ENCODE measurements around the gene SYNRG.

Gene SYNRG

GRCh38 chr17:37567538-37567937, 41.7 kb downstream of the SYNRG start:
- Histone ChIP-seq H3K27me3 (replicated peaks) (no peaks in the 10 kb centered on the region), H3K27ac (no peak overlapping the region), H3K4me3 (ENCODE audit: low read depth, low read length) (no peak overlapping the region), H3K36me3 (replicated peaks) (peaks cover 21% of the 10 kb centered on the region)
- in situ Hi-C loops (cut with HindIII; ENCODE audit: low pct_ligation_motif_present, low sequenced_read_pairs), result no loop called here
- DNase-seq, result no peak
- no peak for TF ChIP-seq CTCF (IDR thresholded peaks at IDR 0.05; ENCODE audit: low read depth, low read length, missing control alignments)

- Histone ChIP-seq H3K27ac (no peak overlapping the region), H3K36me3 (replicated peaks) (peaks cover 21% of the 10 kb centered on the region), H3K4me3 (ENCODE audit: low read depth, low read length) (no peak overlapping the region), H3K27me3 (replicated peaks) (no peaks in the 10 kb centered on the region)
- DNase-seq, result no peak
- in situ Hi-C loops (cut with HindIII; ENCODE audit: low pct_ligation_motif_present, low sequenced_read_pairs), result no loop called here
- TF ChIP-seq CTCF (IDR thresholded peaks at IDR 0.05; ENCODE audit: low read depth, low read length, missing control alignments), result no peak
Observed at GRCh38 chr17:37567137-37567536, 42.1 kb downstream of the SYNRG start.

GRCh38 chr17:37564252-37564651, 45.0 kb downstream of the SYNRG start:
- H3K4me3 ChIP-seq (ENCODE audit: low read depth, low read length), result no peak overlapping the region
- in situ Hi-C loops (cut with HindIII; ENCODE audit: low pct_ligation_motif_present, low sequenced_read_pairs), result no loop called here
- H3K27me3 ChIP-seq (replicated peaks), result no peaks in the 10 kb centered on the region
- peaks cover 21% of the 10 kb centered on the region for H3K36me3 ChIP-seq (replicated peaks)
- no peak for TF ChIP-seq CTCF (IDR thresholded peaks at IDR 0.05; ENCODE audit: low read depth, low read length, missing control alignments)
- H3K27ac ChIP-seq, result no peak overlapping the region
- DNase-seq, result no peak

GRCh38 chr17:37562016-37562745, 47.0 kb downstream of the SYNRG start:
- Histone ChIP-seq H3K27ac (no peak overlapping the region), H3K4me3 (ENCODE audit: low read depth, low read length) (no peak overlapping the region), H3K27me3 (replicated peaks) (no peaks in the 10 kb centered on the region), H3K36me3 (replicated peaks) (peaks cover 18% of the 10 kb centered on the region)
- DNase-seq, result no peak
- no peak for TF ChIP-seq CTCF (IDR thresholded peaks at IDR 0.05; ENCODE audit: low read depth, low read length, missing control alignments)
- in situ Hi-C loops (cut with HindIII; ENCODE audit: low pct_ligation_motif_present, low sequenced_read_pairs), result no loop called here

- in situ Hi-C loops (cut with HindIII; ENCODE audit: low pct_ligation_motif_present, low sequenced_read_pairs), result no loop called here
- no peak for TF ChIP-seq CTCF (IDR thresholded peaks at IDR 0.05; ENCODE audit: low read depth, low read length, missing control alignments)
- DNase-seq, result no peak
- H3K27me3 ChIP-seq (replicated peaks), result no peaks in the 10 kb centered on the region
- H3K4me3 ChIP-seq (ENCODE audit: low read depth, low read length), result no peak overlapping the region
- H3K36me3 ChIP-seq (replicated peaks), result peaks cover 22% of the 10 kb centered on the region
- H3K27ac ChIP-seq, result no peak overlapping the region
Observed at GRCh38 chr17:37558299-37558698, 50.9 kb downstream of the SYNRG start.

GRCh38 chr17:37557482-37557881, 51.7 kb downstream of the SYNRG start:
- Histone ChIP-seq H3K27me3 (replicated peaks) (no peaks in the 10 kb centered on the region), H3K27ac (no peak overlapping the region), H3K4me3 (ENCODE audit: low read depth, low read length) (no peak overlapping the region), H3K36me3 (replicated peaks) (peaks cover 27% of the 10 kb centered on the region)
- no peak for DNase-seq
- in situ Hi-C loops (cut with HindIII; ENCODE audit: low pct_ligation_motif_present, low sequenced_read_pairs), result no loop called here
- TF ChIP-seq CTCF (IDR thresholded peaks at IDR 0.05; ENCODE audit: low read depth, low read length, missing control alignments), result no peak
